HK-2 (cell line): ENCODE results near the gene CDC42.
"Not testable (repeated sequence)": the region's sequence is repeated elsewhere in the genome, so short reads cannot be mapped to it uniquely, and the experiment has no call there.

ENCODE experiments used
- DNase-seq: peaks from one replicate; pipeline ENCODE4 v3.0.0-alpha.2; 2018; ENCODE audit not compliant: unreplicated experiment

CDC42 gene

DNA sequence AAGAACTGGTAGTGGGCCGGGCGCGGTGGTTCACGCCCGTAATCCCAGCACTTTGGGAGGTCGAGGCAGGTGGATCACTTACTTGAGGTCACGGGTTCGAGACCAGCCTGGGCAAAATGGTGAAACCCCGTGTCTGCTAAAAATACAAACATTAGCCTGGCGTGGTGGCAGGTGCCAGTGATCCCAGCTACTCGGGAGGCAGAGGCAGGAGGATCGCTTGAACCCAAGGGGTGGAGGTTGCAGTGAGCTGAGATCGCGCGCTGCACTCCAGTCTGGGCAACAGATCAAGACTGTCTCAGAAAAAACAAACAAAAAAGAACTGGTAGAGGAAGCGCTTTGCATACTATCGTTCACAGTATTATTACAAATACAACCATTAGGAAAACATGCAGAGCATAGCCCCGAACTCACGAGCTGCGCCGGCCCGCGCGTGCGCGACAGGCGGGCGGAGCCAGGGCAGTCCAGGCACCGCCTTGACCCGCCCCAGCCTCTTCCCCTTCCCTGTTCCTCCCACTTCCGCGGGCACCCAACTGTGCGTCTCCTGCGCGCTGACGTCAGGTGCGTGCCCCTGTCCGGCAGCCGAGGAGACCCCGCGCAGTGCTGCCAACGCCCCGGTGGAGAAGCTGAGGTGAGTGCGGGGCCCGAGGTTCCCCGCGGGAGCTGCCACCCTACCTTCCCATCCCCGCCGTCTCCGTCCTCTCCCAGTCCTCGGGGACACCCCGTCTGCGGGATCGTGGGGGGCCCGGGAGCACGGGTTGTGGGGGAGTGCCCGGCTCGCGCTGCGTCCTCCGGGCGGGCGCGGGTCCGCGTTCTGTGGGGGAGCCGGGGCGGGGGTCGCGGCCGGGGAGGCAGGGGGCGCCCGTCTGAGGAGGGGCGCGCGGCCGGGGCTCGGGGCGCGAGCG, at the start of gene CDC42:
Gene CDC42 (plus strand): TSS at position 595 of the 902 bp plus-strand sequence. CDS start 25,770 bp downstream, outside the sequence.
- peak; percentile 97 for DNase-seq

DNA sequence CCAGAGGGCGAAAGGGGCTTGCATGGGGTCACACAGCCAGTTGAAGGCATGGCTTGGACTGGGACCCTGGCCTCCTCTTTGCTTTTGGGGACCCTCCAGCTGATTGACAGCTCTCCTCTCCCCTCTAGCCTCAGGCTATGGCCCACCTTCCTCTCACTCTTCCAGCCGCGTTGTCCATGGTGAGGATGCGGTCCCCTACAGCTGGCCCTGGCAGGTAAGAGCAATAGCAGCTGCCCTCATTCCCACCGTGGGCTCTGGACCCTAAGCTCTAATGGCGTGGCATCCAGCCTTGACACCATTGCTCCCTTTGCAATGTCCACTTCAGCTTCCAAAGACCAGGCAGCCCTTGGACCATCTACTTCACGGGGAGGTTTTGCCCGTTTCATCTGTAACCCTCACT, 49.6 kb upstream of the CDC42 start:
- DNase-seq, result not testable (repeated sequence)

DNA sequence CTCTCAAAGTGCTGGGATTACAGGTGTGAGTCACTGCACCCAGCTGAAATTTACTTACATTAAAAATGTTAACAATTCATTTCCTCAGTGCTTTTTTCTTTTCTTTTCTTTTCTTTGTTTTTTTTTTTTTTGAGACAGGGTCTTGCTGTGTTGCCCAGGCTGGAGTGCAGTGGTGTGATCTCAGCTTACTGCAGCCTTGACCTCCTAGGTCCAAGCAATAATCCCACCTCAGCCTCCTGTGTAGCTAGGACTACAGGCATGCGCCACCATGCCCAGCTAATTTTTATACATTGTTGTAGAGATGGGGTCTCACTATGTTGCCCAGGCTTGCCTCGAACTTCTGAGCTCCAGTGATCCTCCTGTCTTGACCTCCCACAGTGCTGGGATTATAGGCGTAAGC, 48.5 kb upstream of the CDC42 start:
- DNase-seq, result not testable (repeated sequence)

DNA sequence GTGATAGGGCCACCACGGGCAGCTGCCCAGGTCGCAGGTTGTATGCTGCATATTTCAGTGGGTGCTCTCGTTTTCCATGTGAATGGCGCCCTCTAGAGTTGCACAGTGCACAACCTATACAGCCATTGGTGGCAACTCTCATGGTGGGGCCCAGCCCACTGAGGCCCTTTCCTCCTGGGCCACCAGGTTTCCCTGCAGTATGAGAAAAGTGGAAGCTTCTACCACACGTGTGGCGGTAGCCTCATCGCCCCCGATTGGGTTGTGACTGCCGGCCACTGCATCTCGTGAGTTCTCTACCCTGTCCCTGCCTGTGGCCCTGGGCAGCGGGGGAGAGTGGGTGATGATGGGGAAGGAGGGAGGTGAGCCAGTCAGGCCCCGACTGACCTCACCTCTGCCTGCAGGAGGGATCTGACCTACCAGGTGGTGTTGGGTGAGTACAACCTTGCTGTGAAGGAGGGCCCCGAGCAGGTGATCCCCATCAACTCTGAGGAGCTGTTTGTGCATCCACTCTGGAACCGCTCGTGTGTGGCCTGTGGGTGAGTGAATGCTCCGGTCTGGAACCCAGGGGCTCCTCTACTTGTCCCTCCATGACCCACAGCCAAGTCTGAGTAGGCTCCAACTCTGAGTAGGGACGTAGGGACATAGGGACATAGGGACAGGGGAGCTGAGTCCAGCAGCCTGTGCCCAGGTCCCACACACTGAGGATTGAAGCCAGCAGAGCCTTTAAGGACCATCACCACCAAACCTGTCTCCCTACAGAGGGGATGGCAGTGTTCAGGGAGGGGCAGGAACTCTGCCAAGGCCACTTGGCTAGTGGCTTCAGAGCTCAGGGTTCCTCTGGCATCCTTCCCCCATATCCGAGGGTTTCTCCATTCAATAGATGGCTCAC, 47.0 kb upstream of the CDC42 start:
- peak; percentile 13 for DNase-seq

DNA sequence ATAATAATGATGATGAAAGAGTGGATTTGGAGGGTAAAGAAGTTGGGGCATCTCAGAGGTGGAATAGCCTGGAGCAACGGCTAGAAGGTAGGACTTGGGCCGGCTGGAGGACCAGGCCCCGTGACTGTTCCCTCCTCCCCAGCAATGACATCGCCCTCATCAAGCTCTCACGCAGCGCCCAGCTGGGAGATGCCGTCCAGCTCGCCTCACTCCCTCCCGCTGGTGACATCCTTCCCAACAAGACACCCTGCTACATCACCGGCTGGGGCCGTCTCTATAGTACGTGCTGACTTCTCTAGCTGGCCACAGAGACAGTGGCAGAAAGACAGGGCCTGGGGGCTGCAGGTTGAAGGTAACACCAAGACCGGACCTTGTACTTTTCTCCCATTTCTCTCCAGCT, 45.8 kb upstream of the CDC42 start:
- DNase-seq, result not testable (repeated sequence)

DNA sequence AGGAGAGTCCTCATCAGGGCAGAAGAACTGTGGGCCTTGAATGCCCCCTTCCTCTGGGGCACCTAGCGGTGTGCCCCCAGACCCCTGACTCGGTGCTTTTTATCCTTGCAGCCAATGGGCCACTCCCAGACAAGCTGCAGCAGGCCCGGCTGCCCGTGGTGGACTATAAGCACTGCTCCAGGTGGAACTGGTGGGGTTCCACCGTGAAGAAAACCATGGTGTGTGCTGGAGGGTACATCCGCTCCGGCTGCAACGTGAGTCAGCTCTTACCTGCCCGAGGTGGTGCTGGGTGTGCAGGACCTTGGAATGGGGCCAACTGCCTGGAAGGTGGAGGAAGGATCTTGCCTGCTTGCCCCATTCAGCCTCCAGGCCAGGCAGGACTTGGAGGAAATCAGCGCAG, 45.2 kb upstream of the CDC42 start:
- not testable (repeated sequence) for DNase-seq

DNA sequence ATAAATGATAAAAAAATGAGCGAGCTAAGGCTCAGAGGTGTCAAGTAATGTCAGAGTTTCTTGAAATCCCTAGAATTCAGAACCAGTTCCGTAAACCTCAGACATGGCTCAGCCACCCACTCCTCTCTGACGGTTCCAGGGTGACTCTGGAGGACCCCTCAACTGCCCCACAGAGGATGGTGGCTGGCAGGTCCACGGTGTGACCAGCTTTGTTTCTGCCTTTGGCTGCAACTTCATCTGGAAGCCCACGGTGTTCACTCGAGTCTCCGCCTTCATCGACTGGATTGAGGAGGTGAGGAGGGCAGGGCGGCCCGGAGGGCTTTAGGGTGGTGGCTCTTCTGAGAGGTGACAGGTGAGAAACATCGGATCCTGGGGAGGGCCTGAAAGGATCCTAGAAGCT, 42.9 kb upstream of the CDC42 start:
- not testable (repeated sequence) for DNase-seq

DNA sequence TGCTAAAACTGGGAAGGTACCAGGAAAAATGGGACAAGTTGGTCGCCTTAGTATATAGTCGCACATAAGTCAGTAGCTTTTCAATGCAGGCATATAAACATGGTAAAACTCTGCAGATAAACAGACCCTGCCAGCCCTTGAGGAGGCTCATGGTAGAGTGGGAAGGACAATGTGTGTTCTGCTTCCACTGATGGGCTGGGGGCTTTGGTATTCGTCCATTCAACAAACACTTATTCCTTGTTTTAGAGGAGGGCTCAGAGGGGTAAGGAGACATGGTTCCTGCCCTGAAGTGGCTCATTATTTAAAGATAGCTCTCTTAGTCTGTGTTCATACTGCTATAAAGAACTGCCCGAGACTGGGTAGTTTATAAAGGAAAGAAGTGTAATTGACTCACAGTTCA, 39.8 kb upstream of the CDC42 start:
- DNase-seq, result not testable (repeated sequence)

DNA sequence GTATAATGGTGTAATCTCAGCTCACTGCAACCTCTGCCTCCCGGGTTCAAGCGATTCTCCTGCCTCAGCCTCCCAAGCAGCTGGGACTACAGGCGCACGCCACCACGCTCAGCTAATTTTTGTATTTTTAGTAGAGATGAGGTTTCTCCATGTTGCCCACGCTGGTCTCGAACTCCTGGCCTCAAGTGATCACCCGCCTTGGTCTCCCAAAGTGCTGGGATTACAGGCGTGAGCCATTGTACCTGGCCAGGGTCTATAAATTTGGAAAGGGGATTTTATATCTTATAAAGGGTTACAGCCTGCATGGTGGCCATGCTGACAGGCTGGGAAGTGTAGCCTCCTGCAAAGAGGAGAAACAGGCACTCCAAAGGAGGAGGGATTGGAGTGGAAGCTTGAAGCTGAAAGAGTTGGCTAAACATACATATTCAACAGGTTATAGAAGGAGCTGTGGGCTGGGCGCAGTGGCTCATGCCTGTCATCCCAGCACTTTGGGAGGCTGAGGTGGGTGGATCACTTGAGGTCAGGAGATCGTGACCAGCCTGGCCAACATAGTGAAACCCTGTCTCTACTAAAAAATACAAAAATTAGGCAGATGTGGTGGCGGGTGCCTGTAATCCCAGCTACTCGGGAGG, 37.8 kb upstream of the CDC42 start:
- DNase-seq, result not testable (repeated sequence)

DNA sequence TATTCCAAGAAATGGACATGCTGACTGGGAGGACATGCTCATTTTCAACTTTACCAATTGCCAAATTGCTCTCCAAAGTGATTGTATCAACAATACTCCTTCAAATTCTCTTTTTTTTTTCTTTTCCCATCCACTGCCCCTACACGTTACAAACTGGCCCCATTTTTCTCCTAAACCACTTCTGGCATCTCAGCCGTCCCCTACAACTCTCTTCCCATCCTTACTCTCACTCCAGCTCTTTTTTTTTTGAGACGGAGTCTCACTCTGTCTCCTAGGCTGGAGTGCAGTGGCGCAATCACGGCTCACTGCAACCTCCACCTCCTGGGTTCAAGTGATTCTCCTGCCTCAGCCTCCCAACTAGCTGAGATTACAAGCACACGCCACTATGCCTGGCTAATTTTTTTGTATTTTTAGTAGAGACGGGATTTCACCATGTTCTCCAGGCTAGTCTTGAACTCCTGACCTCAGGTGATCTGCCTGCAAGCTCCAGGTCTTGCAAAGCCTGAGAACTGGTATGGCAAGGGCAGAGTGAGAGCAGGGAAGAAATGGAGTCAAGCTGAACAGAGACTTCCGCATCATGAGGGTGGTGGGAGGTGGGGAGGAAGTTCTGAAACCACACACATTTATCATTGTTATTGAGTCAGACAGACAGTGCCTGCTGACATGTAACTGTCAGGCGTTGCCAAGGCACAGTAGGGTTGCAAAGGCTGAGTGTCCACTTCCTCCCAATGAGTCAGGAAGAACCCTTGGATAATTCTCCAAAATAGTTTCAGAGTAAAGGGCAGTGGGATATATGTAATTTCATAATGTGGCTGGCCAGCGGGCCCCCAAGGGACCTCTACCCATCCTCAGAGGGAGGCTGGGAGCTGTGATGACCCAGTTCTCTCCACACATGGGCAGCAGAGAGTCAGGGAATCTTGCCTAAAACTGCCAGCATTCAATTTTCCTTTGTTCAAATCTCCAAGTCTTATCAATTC, 33.6 kb upstream of the CDC42 start:
- DNase-seq, result peak; percentile 80

DNA sequence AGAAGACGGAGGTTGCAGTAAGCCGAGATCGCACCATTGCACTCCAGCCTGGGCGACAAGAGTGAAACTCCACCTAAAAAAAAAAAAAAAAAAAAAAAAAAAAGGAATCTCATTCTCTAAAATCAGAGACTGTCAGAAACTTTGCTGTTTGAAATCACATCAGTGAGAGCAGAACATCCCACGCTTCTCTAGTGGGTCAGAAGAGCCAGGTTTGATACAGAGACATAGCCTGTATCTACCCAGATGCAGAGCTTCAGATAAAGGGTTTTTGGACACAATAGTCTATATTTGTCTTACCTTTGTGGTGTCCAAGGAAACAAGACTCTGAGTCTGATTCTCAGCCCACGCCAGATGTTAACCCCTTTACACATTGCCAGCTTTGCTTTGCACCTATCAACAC, 31.4 kb upstream of the CDC42 start:
- DNase-seq, result no peak

DNA sequence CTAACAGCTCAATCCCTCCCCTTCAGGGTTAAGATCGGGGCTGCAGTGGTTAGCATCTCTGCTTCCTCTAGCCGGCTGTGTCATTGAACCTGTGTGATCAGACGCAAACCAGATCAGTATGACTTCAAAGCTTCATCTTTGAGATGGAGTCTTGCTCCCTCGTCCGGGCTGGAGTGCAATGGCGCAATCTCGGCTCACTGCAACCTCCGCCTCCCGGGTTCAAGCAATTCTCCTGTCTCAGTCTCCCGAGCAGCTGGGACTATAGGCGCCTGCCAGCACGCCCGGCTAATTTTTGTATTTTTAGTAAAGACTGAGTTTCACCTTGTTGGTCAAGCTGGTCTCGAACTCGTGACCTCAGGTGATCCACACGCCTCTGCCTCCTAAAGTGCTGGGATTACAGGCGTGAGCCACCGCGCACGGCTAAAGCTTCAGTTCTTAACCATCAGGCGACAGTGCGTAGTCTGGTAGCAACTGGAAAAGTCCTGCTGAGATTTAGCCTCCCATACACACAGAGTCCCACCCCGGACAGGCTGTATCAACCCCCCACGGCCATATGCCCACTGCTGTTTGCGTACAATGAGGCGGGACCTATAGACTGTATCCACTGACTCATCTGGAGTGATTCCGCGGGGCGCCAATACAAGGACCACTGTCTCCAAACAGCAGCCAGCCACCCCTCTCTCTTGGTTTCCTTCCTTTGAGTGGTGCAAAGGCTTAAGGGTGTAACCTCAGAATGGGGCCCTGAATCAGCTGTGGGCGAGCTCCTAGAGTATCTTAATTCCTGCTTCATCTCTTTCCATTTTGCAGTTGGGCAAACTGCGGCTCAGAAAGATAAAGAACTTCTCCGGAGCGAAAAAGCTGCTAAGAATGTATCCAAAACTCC, 27.8 kb upstream of the CDC42 start:
- DNase-seq, result peak; percentile 58

DNA sequence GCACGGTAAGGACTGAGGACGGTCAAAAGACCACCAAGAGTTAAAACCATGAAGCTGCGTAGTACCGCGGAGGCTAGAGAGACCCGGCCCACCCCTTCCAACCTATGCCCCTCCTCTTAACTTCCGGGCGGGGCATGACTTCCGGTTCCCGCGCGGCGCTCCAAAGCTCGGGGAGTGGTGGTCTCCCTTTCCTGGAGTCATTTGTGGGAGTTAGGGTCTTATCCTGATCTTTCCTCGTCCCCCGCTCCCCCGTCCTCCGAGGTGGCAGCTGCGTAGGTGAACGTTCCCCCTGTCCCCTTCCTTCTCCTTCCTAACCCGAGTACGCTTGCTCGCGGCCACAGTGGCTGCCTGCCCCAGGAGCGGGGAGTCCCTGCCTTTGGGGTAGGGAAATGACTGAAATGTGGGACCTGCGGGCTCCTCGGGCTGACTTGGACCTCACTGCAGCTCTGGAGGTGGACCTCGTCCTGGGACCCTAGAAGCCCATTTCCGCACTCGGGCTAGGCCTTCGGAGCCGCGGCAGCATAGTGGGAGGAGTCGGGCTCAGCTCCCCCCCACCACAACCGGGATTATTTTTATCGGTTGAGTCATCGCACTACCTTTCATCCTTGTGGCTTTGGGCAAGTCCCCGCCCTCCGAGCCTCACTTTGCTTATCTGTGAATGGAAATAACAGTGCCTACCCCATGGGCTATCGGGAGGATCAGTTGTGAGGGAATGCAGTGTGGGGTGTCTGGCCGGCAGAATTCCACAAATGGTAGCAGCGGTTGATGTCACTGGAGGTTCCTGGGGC, 26.9 kb upstream of the CDC42 start:
- peak; percentile 87 for DNase-seq

DNA sequence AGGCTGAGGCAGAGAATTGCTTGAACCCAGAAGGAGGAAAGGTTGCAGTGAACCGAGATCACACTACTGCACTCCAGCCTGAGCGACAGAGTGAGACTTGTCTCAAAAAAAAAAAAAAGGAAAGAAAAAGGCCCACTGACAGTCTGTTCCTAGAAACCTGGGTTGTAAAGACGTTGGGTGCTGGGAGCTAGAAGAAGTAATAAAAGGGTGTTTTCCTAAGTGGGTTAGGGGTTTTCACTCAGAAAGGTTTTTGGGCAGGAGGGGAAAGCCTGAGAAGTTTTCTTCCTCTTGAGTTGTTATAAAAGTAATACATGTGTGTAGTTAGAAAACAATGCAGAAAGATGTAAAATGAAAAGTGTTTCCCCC, 25.6 kb upstream of the CDC42 start:
- DNase-seq, result no peak

DNA sequence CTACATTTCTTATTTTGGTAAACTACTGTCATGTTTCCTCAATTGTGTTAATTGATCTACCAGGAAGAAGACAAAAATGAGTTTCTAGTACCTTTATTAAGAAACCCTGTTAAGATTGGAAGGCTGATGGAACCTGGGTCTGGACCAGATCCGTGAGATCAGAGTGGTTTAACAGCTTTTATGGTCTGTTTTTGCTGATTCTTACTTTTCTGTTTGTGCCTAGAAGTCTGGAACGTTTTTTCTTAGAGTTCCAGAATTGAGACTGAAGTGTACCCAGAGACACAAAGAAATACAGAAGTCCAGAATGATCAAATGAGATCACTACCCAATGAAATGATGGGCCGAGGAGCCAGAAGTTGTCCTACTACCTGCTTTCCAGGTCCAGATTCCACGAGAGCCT, 22.5 kb upstream of the CDC42 start:
- no peak for DNase-seq

DNA sequence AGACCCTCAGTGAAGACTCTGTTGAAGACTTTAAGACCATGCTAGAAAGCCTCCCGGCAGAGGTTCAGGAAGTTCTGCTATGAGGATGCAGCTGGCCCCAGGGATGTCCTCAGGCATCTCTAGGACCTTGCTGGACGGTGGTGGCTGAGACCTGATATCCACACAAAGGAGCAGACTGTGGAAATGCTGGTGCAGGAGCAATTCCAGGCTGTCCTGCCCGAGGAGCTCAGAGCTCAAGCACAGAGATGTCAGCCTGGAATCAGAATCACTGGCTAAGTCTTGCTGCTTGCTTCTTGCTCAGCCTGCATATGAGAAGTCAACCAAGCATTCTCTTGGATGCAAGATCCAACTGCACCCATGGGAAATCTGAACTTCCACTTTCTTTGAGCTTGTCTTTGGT, 22.0 kb upstream of the CDC42 start:
- no peak for DNase-seq

DNA sequence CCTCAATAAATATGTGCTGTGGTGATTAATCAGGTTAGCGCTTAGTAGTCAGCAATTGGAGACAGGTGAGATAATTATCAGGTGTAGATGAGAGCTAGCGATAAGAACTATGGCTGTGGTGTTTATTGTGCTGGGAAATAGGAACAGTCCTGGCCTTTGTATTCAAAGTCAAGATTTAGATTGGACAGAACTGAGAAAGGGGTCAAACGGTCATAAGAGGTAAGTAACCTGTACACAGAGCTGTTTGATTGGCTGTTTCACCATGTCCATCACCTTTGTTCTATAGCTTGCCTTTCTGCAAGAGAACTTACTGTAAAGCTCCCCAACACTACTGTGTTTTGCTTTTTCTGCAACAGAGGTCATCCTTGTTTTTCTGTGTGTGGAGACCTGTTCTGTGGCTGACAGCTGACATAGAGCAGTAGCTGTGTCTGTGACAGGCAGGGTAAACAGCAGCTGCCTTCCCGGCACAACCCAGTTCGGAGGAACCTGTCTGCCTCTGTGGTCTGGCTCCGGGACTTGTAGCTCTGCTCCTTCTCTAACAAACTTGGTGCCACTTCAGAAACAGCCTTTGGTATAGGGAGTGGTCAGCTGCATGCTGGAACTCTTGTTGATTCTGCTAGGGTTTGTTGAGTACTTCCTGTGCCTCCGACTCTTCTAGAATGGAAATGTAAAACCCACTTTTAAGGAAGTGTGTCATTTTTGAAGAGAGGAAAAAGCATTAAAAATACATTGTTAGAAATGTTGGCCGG, 21.1 kb upstream of the CDC42 start:
- no peak for DNase-seq

DNA sequence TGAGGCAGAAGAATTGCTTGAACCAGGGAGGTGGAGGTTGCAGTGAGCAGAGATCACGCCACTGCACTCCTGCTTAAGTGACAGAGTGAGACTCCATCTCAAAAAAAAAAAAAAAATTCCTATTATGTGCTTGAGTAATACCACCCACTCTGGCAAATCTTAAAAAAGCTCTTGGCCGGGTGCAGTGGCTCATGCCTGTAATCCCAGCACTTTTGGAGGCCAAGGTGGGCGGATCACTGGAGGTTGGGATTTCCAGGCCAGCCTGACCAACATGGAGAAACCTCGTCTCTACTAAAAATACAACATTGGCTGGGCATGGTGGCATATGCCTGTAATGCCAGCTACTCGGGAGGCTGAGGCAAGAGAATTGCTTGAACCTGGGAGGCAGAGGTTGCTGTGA, 17.7 kb upstream of the CDC42 start:
- not testable (repeated sequence) for DNase-seq
